Pancreas (tissue), 10 donors: Measurements from ENCODE around the gene RNF19B. TPM values are rescaled to one million over a fixed set of nuclear protein-coding genes. Genes with fewer than 3 reads are reported as not detected.

Experiments used
- ATAC-seq, 4 donors: fragments of 200-7000 bp; cut with Tn5 transposase; one replicate each; pipeline versions ENCODE4 v1.8.0 to v1.9.1; 2020; ENCODE audit warnings: mild to moderate bottlenecking in 4 of 4, moderate library complexity in 4 of 4
- DNase-seq, 6 donors: peaks; one replicate each; pipeline ENCODE4 v3.0.0-alpha.2; 2020
- FAIRE-seq: peaks from 2 replicates; lab custom pipeline; 2012; peaks lifted over from hg19 to GRCh38; lab: Jason Lieb, UNC
- H3K27ac ChIP-seq, 4 donors: fragments of 200-600 bp; sonication (generic); 1 replicate in 3 of 4; 2 replicates in 1 of 4; pipeline versions ENCODE4 v1.5.0 to v1.8.0; 2020
- H3K27me3 ChIP-seq, 4 donors: fragments of 200-600 bp; one replicate each; pipeline ENCODE4 v1.8.0; 2021
- H3K36me3 ChIP-seq, 3 donors: fragments of 200-600 bp; sonication (generic) in 1 of 3; one replicate each; pipeline versions ENCODE4 v1.5.0 to v1.8.0; 2020 to 2021
- H3K4me1 ChIP-seq, 3 donors: fragments of 200-600 bp; one replicate each; pipeline ENCODE4 v1.8.0; 2021
- H3K4me3 ChIP-seq, 4 donors: fragments of 200-600 bp; sonication (generic) in 2 of 4; one replicate each; pipeline versions ENCODE4 v1.5.0 to v1.8.0; 2020 to 2021
- H3K9me3 ChIP-seq, 4 donors: fragments of 200-600 bp; one replicate each; pipeline ENCODE4 v1.8.0; 2021
- WGBS, 2 donors: extraction: QIAGEN DNeasy Blood & Tissue Kit; methylation state at CpG; one replicate each; pipeline ENCODE4 v1.1.7; 2013; 5-methylcytosine and 5-hydroxymethylcytosine counted together
- intact Hi-C, 3 donors: fragments of 100-400 bp; cut with DNase I; formaldehyde crosslinking; loops; one replicate each; pipeline versions ENCODE4 v1.11.1 to v1.14.2; 2022
- polyA plus RNA-seq, 2 donors: library from polyadenylated mRNA; stranded (reverse); fragments of 200-250 nt; gene quantifications; one replicate each; pipeline ENCODE4 v1.2.3, GENCODE V29; 2013
- total RNA-seq, 6 donors: library from RNA; stranded (reverse); fragmentation: NEBNext Ultra II Directional in 4 of 6; extraction: Animal tissue kit (Norgen Biotek cat#: 25700) in 4 of 6; gene quantifications; one replicate each; pipeline versions ENCODE4 v1.2.1 to v1.2.4, GENCODE V29; 2021 to 2023
- TF ChIP-seq, protein P1 (sequence below), 4 donors: fragments of 200-600 bp; sonication (generic) in 3 of 4; IDR thresholded peaks; one replicate each; pipeline versions ENCODE4 v1.5.0 to v1.8.0; 2021; ENCODE audit warnings: antibody characterized with exemption in 4 of 4
- donor health status: healthy with polysubstance abuse.
- donor health status: DM: no; HTN: no; CAD: no; lungs with moderate emphysema.
- donor health status: DM: no; HTN: no; CAD: no.
- donor health status: control.
- donor health status: control.
- donor health status: Bipolar disorder and iron deficiency.
- donor health status: DM: yes; HTN: yes; CAD: no.
- donor health status: DM: no; HTN: no; CAD: no.
- donor health status: DM: no; HTN: no; CAD: no.
- donor health status: DM: yes; HTN: yes; CAD: no.

RNF19B gene
- total and polyA plus RNA-seq, 8 donors: 2.3 to 16.3 (median 8.0) TPM

DNA sequence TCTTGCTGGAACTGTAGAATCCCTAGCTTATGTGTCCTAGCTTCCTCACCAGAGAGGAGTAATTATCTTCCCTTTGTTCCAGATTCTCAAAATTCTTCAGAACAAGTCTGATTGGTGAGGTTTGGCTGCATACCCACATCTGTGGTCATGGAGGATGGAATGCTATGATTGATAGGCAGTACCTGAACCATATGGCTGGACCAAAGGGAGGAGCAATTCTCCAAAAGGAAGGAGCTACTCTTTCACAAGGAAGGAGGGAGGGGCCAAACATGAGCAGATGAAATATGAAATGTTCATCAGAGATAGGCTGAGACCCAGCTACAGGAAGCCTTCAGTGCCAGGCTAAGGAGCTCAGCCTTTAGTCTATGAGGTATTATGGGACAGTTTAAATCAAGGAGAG is 5.0 kb upstream of the RNF19B start:
- FAIRE-seq: no peak
- H3K36me3 ChIP-seq: no peaks in the 10 kb centered on the region
- no peak overlapping the region for H3K4me3 ChIP-seq
- no peaks in the 10 kb centered on the region for H3K27me3 ChIP-seq
- intact Hi-C loops: no loop called here
- H3K9me3 ChIP-seq: no peaks in the 10 kb centered on the region
- TF ChIP-seq, protein P1, sequence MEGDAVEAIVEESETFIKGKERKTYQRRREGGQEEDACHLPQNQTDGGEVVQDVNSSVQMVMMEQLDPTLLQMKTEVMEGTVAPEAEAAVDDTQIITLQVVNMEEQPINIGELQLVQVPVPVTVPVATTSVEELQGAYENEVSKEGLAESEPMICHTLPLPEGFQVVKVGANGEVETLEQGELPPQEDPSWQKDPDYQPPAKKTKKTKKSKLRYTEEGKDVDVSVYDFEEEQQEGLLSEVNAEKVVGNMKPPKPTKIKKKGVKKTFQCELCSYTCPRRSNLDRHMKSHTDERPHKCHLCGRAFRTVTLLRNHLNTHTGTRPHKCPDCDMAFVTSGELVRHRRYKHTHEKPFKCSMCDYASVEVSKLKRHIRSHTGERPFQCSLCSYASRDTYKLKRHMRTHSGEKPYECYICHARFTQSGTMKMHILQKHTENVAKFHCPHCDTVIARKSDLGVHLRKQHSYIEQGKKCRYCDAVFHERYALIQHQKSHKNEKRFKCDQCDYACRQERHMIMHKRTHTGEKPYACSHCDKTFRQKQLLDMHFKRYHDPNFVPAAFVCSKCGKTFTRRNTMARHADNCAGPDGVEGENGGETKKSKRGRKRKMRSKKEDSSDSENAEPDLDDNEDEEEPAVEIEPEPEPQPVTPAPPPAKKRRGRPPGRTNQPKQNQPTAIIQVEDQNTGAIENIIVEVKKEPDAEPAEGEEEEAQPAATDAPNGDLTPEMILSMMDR (IDR thresholded peaks at IDR 0.05): no peak
- no peak for DNase-seq
- H3K27ac ChIP-seq: no peak overlapping the region
- no peak for ATAC-seq
- H3K4me1 ChIP-seq: no peaks in the 10 kb centered on the region

DNA sequence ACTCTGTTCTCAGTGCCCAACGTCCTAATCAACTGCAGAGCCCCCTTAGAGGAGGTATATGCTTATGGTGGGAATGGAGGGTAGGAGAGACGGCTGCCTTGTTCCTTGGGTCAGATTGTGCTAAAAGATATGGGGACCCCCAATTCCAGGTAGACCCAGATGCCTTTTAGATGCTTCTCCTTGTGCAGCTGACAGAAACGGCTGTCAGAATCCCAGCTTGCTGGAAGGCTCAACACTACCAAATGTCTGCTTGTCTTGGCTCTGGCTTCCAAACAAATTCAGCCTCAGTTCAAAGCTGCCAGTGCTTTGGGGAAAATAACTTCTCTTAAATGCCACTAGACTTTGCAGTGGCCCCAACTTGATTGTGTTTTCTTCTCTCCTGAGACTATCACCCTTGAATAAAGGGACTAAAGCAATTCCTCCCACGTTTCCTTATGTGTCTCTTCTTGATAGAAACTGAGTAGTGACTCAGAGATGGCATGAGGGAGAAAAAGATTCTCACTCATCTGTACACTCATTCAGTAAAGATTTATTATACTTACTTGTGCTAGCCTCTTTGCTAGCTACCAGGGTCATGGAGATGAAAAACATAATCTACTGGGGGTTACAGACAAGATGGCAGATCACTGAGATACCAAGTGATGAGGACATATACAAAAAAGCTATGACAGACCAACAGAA is 3.4 kb upstream of the RNF19B start:
- FAIRE-seq (no peak), ATAC-seq (no peak), DNase-seq (no peak)
- Histone ChIP-seq H3K36me3 (no peaks in the 10 kb centered on the region), H3K4me3 (no peak overlapping the region), H3K9me3 (no peaks in the 10 kb centered on the region), H3K27ac (no peak overlapping the region), H3K4me1 (peaks cover 0 to 2% (median 0%) of the 10 kb centered on the region in 3 donors), H3K27me3 (no peaks in the 10 kb centered on the region)
- intact Hi-C loops: no loop called here
- TF ChIP-seq, protein P1 (IDR thresholded peaks at IDR 0.05): no peak
- WGBS, 2 donors: 49 to 58% methylated on average over 4 of the region's 4 CpGs

DNA sequence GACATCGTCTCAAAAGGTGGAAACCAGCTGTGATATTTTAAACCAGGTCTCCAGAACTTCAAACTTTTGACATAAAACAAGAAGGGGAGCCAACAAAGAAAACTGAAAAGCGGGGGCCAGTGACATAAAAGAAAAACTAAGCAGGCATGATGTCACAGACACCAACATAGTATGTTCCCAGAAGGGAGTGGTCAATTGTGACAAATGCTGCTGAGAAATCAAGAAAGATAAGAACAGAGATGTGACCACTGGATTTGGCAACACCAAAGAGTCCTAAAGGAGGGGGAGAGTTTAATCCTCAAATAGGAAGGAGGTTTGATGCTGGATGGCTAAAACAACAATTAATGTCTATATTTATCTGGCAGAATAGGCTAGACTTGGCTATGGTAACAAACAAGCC is 2.3 kb upstream of the RNF19B start:
- H3K9me3 ChIP-seq: no peaks in the 10 kb centered on the region
- no peak overlapping the region for H3K27ac ChIP-seq
- DNase-seq (no peak), FAIRE-seq (no peak), ATAC-seq (no peak)
- intact Hi-C loops: no loop called here
- WGBS, 2 donors: 82 to 91% methylated on average over 2 of the region's 2 CpGs
- H3K36me3 ChIP-seq: no peaks in the 10 kb centered on the region
- no peaks in the 10 kb centered on the region for H3K27me3 ChIP-seq
- TF ChIP-seq, protein P1 (IDR thresholded peaks at IDR 0.05): no peak
- H3K4me3 ChIP-seq: no peak overlapping the region
- peaks cover 0 to 11% (median 10%) of the 10 kb centered on the region in 3 donors for H3K4me1 ChIP-seq

DNA sequence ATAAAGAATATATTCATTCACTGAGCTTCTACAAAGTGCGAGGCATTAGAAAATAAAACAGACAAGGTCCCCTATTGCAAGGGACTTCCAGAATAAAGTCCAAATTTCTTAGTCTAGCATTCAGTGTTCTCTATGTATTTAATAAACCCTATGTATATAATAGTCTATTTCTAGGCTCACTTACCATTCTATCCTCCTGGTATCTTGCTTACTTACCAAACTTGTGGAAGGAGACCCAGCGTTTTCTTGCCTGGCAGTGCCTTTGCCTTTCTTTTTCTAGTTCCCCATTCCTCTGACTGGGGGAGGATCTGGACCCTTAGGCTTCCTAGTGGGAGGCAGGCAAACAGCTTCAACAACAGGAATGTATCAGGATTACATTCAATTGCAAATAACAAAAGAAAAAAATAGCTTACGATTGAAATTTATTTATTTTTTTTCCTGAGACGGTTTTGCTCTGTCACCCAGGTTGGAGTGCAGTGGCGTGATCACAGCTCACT is 690 bp upstream of the RNF19B start:
- Histone ChIP-seq H3K4me3 (peak overlapping the region in 3 of 4 donors; percentile 85 to 92 (median 88)), H3K9me3 (no peaks in the 10 kb centered on the region), H3K27ac (peak overlapping the region; percentile 78 to 93 (median 87)), H3K4me1 (peaks cover 0 to 27% (median 12%) of the 10 kb centered on the region in 3 donors), H3K27me3 (no peaks in the 10 kb centered on the region), H3K36me3 (no peaks in the 10 kb centered on the region)
- DNase-seq: no peak
- TF ChIP-seq, protein P1 (IDR thresholded peaks at IDR 0.05): no peak
- ATAC-seq: no peak
- WGBS, 2 donors: 68 to 73% methylated on average over 5 of the region's 5 CpGs
- FAIRE-seq: no peak
- intact Hi-C loops: no loop called here
